K562 (cell line): ENCODE measurements around the gene ASPRV1. TPM values are rescaled to one million over a fixed set of nuclear protein-coding genes. Genes with fewer than 3 reads are reported as not detected.

Experiments used
- CBX2 ChIP-seq: fragments of 200-600 bp; sonication (generic); IDR thresholded peaks from one replicate; pipeline ENCODE4 v1.6.1; 2012; ENCODE audit warnings: mild to moderate bottlenecking, low read length, inconsistent platforms; ENCODE audit not compliant: insufficient read depth, poor library complexity, severe bottlenecking
- CHD1 ChIP-seq: fragments of 200-600 bp; sonication (generic); IDR thresholded peaks from one replicate; pipeline ENCODE4 v1.6.1; 2012; ENCODE audit warnings: mild to moderate bottlenecking, moderate library complexity, low read length, inconsistent platforms
- DPF2 ChIP-seq: fragments of 450-650 bp; IDR thresholded peaks from 2 replicates; pipeline ENCODE4 v1.6.1; 2016
- ETV5 ChIP-seq: sonication (generic); formaldehyde crosslinking; IDR thresholded peaks from 2 replicates; pipeline ENCODE4 v1.4.0; 2020; ENCODE audit warnings: low read depth, mild to moderate bottlenecking, missing genetic modification reagents
- FIP1L1 ChIP-seq: fragments of 200-400 bp; formaldehyde crosslinking; IDR thresholded peaks from 2 replicates; pipeline ENCODE4 v1.6.1; 2018; ENCODE audit warnings: mild to moderate bottlenecking, low read depth, low read length; ENCODE audit not compliant: poor library complexity, severe bottlenecking
- HMG20A ChIP-seq: fragments of 450-650 bp; formaldehyde crosslinking; conservative IDR thresholded peaks from 2 replicates; pipeline ENCODE4 v1.4.0; 2020; ENCODE audit warnings: mild to moderate bottlenecking, mixed read lengths
- HNRNPLL ChIP-seq: fragments of 200-400 bp; formaldehyde crosslinking; IDR thresholded peaks from 2 replicates; pipeline ENCODE4 v1.6.1; 2017; ENCODE audit warnings: low read length, low read depth, mild to moderate bottlenecking; ENCODE audit not compliant: poor library complexity, severe bottlenecking
- ID3 ChIP-seq, 2 experiments: fragments of 250-450 bp in 1 of 2; fragments of 450-650 bp in 1 of 2; sonication (Bioruptor Pico) in 1 of 2; IDR thresholded peaks; 2 replicates each; pipeline versions ENCODE4 v1.6.1 to v1.8.0; 2016 to 2021; ENCODE audit warnings: mild to moderate bottlenecking in 2 of 2, moderate library complexity in 2 of 2, missing compliant biosample characterization in 1 of 2, missing genetic modification characterization in 1 of 2
- KLF10 ChIP-seq: fragments of 250-450 bp; sonication (Bioruptor Pico); IDR thresholded peaks from 2 replicates; pipeline ENCODE4 v1.6.1; 2021; ENCODE audit warnings: matching md5 sums
- MLLT1 ChIP-seq, 2 experiments: fragments of 450-650 bp; IDR thresholded peaks; 2 replicates each; pipeline ENCODE4 v1.6.1; 2016
- NCOA1 ChIP-seq: fragments of 450-650 bp; IDR thresholded peaks from 2 replicates; pipeline ENCODE4 v1.6.1; 2016; ENCODE audit warnings: low read depth
- PREB ChIP-seq: sonication (generic); formaldehyde crosslinking; IDR thresholded peaks from 2 replicates; pipeline ENCODE4 v1.8.1; 2023; ENCODE audit warnings: mild to moderate bottlenecking, missing genetic modification reagents
- SUPT5H ChIP-seq: fragments of 450-650 bp; IDR thresholded peaks from 2 replicates; pipeline ENCODE4 v1.6.1; 2016
- THRB ChIP-seq: fragments of 450-650 bp; formaldehyde crosslinking; conservative IDR thresholded peaks from 2 replicates; pipeline ENCODE4 v1.4.0; 2022; ENCODE audit warnings: mild to moderate bottlenecking, missing genetic modification characterization
- TRIM25 ChIP-seq: fragments of 450-650 bp; IDR thresholded peaks from 2 replicates; pipeline ENCODE4 v1.7.0; 2016; ENCODE audit warnings: borderline replicate concordance
- ZNF224 ChIP-seq: sonication (generic); formaldehyde crosslinking; IDR thresholded peaks from 2 replicates; pipeline ENCODE4 v1.8.0; 2022; ENCODE audit warnings: mild to moderate bottlenecking, missing genetic modification reagents
- ZNF444 ChIP-seq: fragments of 250-450 bp; sonication (Bioruptor Pico); IDR thresholded peaks from 2 replicates; pipeline ENCODE4 v1.4.0; 2020; ENCODE audit warnings: mild to moderate bottlenecking, moderate library complexity
- ZNF639 ChIP-seq, 2 experiments: fragments of 200-800 bp in 1 of 2; sonication (Bioruptor generic) in 1 of 2; sonication (generic) in 1 of 2; formaldehyde crosslinking in 1 of 2; IDR thresholded peaks in 1 of 2; conservative IDR thresholded peaks in 1 of 2; 2 replicates each; pipeline versions ENCODE4 v1.5.0 to v1.6.1; 2016 to 2020; ENCODE audit warnings: missing compliant biosample characterization in 1 of 2, missing genetic modification characterization in 1 of 2, missing genetic modification reagents in 1 of 2
- ZNF707 ChIP-seq: fragments of 250-450 bp; sonication (Bioruptor Pico); conservative IDR thresholded peaks from 2 replicates; pipeline ENCODE4 v1.8.0; 2022; ENCODE audit warnings: inconsistent platforms, mild to moderate bottlenecking, moderate library complexity
- polyA plus RNA-seq, 8 experiments: library from polyadenylated mRNA; depleted of rRNA in 4 of 8; stranded (reverse) in 5 of 8; unstranded in 3 of 8; fragments of >200 nt; fragmentation: Nextera tagmentation in 2 of 8; fragmentation: Illumina TruSeq in 1 of 8; extraction: Ambion mirVana in 2 of 8; extraction: Trizol in 1 of 8; gene quantifications; 2 replicates each; pipeline versions ENCODE4 v1.2.1 to v1.2.3, GENCODE V29; 2011 to 2014; ENCODE audit warnings: inconsistent platforms in 1 of 8, missing spikeins in 1 of 8
- total RNA-seq, 7 experiments: library from RNA; depleted of rRNA in 6 of 7; stranded (reverse); fragments of >200 nt in 6 of 7; fragmentation: Illumina TruSeq in 2 of 7; extraction: Trizol in 2 of 7; gene quantifications; 2 replicates each; pipeline versions ENCODE4 v1.2.1 to v1.2.3, GENCODE V29; 2011 to 2021; ENCODE audit warnings: low replicate concordance in 1 of 7

Gene ASPRV1
- total and polyA plus RNA-seq, 9 of the 15 experiments (the other 6 are each of a cell fraction or from before 2014, with no cell fraction given), result 0.17 to 0.72 (median 0.47) TPM; not detected in 1

- TF ChIP-seq KLF10 (CRISPR knock-in tag) (no peak), THRB (no peak), DPF2 (peak; percentile 75), ZNF224 (CRISPR knock-in tag) (no peak), CBX2 (no peak), NCOA1 (peak; percentile 66; the same call in 1 of the 2 replicates), PREB (no peak), SUPT5H (no peak), ZNF639 (CRISPR knock-in tag; conservative IDR thresholded peaks at IDR 0.05 in 1 of 2, IDR thresholded peaks at IDR 0.05 in 1 of 2) (peak in 1 of 2 experiments; percentile 85; a peak in 2 of 4 replicates), ID3 (CRISPR knock-in tag; IDR thresholded peaks at IDR 0.05) (peak; percentile 71; the same call in 1 of the 2 replicates), ID3 (tag; IDR thresholded peaks at IDR 0.05) (peak; percentile 80), HMG20A (CRISPR knock-in tag) (no peak), CHD1 (no peak), TRIM25 (no peak), HNRNPLL (peak; percentile 31), FIP1L1 (no peak), MLLT1 (IDR thresholded peaks at IDR 0.05) (peak; percentile 43 to 49; a peak in 3 of 4 replicates), ZNF707 (CRISPR knock-in tag) (peak; percentile 45; the same call in 1 of the 2 replicates), ETV5 (CRISPR knock-in tag) (peak; percentile 56; the same call in 1 of the 2 replicates), ZNF444 (CRISPR knock-in tag) (0 out of 2 replicates have a peak, but pooled peaks have one; percentile 18)
These were observed 14.5 kb upstream of the ASPRV1 start (continued) for GRCh38 chr2:69975853-69976462.
